BJ (cell line): ENCODE results near the gene BCL10. TPM values are rescaled to one million over a fixed set of nuclear protein-coding genes. Genes with fewer than 3 reads are reported as not detected.

Source experiments
- CTCF ChIA-PET: fragments of 350-600 bp; formaldehyde crosslinking; extraction: SDS; loops from one replicate; lab custom pipeline; 2021; ENCODE audit warnings: antibody characterized with exemption, inconsistent platforms; lab: Yijun Ruan, JAX
- POLR2A ChIA-PET: fragments of 300-600 bp; sonication (Branson Sonifier 250); formaldehyde crosslinking; extraction: SDS; loops from one replicate; lab custom pipeline; 2021; ENCODE audit warnings: antibody characterized with exemption; lab: Charles Lee
- DNase-seq: peaks from one replicate; pipeline ENCODE4 v3.0.0-alpha.2; 2011; ENCODE audit warnings: low read depth
- H3K27me3 ChIP-seq: 2 replicates; pipeline ENCODE4 v1.6.0; 2011; ENCODE audit warnings: low read length; ENCODE audit not compliant: control insufficient read depth, insufficient read depth
- H3K36me3 ChIP-seq: 2 replicates; pipeline ENCODE4 v1.5.1; 2011; ENCODE audit warnings: low read length; ENCODE audit not compliant: control insufficient read depth, insufficient read depth
- H3K4me3 ChIP-seq: 2 replicates; pipeline ENCODE4 v1.5.1; 2011; ENCODE audit warnings: low read depth, mild to moderate bottlenecking, control low read depth, low read length
- CTCF ChIP-seq: IDR thresholded peaks from 2 replicates; pipeline ENCODE4 v1.5.1; 2011; ENCODE audit warnings: low read depth, mild to moderate bottlenecking, control low read depth, inconsistent platforms, low read length, moderate library complexity; ENCODE audit not compliant: insufficient read depth
- polyA plus RNA-seq: library from polyadenylated mRNA; depleted of rRNA; stranded (reverse); fragments of >200 nt; gene quantifications from 2 replicates; pipeline ENCODE4 v1.2.3, GENCODE V29; 2011

The BCL10 gene
- polyA plus RNA-seq, 1 experiment: 7.8 TPM

GRCh38 chr1:85297855-85298629, 21.6 kb upstream of the BCL10 start:
- DNase-seq: peak; percentile 97
- ChIA-PET POLR2A (interaction anchor here (0.7 kb wide), 1 partner anchor 23 kb away, joined by 11 read pairs; no protein-coding TSS in a partner anchor), CTCF (interaction anchor here (0.9 to 2.1 kb wide), 6 partner anchors 10 to 279 kb away, joined by 3 to 14 read pairs (median 4); partner anchors contain the start of gene BCL10)
- Histone ChIP-seq H3K27me3 (no peaks in the 10 kb centered on the region), H3K4me3 (no peak overlapping the region), H3K36me3 (no peaks in the 10 kb centered on the region)
- TF ChIP-seq CTCF: no peak

GRCh38 chr1:85297538-85297854, 21.1 kb upstream of the BCL10 start:
- no peaks in the 10 kb centered on the region for H3K36me3 ChIP-seq
- no peak overlapping the region for H3K4me3 ChIP-seq
- no peak for DNase-seq
- ChIA-PET POLR2A (no interaction called here), CTCF (interaction anchor here (1.1 to 2.1 kb wide), 4 partner anchors 11 to 21 kb away, joined by 3 to 14 read pairs (median 5); partner anchors contain the start of gene BCL10)
- no peak for TF ChIP-seq CTCF
- H3K27me3 ChIP-seq: no peaks in the 10 kb centered on the region

- ChIA-PET CTCF (interaction anchor here (1.1 to 2.1 kb wide), 3 partner anchors 12 to 20 kb away, joined by 5 to 14 read pairs (median 5); partner anchors contain the start of gene BCL10), POLR2A (interaction anchor here (0.7 kb wide), 1 partner anchor 281 kb away, joined by 3 read pairs; no protein-coding TSS in a partner anchor)
- no peak overlapping the region for H3K4me3 ChIP-seq
- no peaks in the 10 kb centered on the region for H3K36me3 ChIP-seq
- DNase-seq: no peak
- no peaks in the 10 kb centered on the region for H3K27me3 ChIP-seq
- TF ChIP-seq CTCF: no peak
Observed at GRCh38 chr1:85296980-85297379, 20.5 kb upstream of the BCL10 start.

GRCh38 chr1:85295654-85296053, 19.2 kb upstream of the BCL10 start:
- POLR2A ChIA-PET: no interaction called here
- Histone ChIP-seq H3K27me3 (no peaks in the 10 kb centered on the region), H3K4me3 (no peak overlapping the region), H3K36me3 (no peaks in the 10 kb centered on the region)
- CTCF ChIA-PET: interaction anchor here (0.9 kb wide), 1 partner anchor 25 kb away, joined by 3 read pairs; no protein-coding TSS in a partner anchor
- DNase-seq: no peak
- no peak for TF ChIP-seq CTCF

- Histone ChIP-seq H3K4me3 (no peak overlapping the region), H3K27me3 (no peaks in the 10 kb centered on the region), H3K36me3 (no peaks in the 10 kb centered on the region)
- ChIA-PET POLR2A (no interaction called here), CTCF (interaction anchor here (0.9 kb wide), 1 partner anchor 24 kb away, joined by 3 read pairs; no protein-coding TSS in a partner anchor)
- no peak for TF ChIP-seq CTCF
- no peak for DNase-seq
Observed at GRCh38 chr1:85295006-85295431, 18.6 kb upstream of the BCL10 start.
